Tibial artery (tissue), 4 donors: ENCODE results near the gene SH2D6.
"Not testable (repeated sequence)": the region's sequence is repeated elsewhere in the genome, so short reads cannot be mapped to it uniquely, and the experiment has no call there.

ENCODE experiments used
- DNase-seq, 2 donors: peaks; one replicate each; pipeline ENCODE4 v3.0.0-alpha.2; 2019
- H3K27ac ChIP-seq, 2 donors: fragments of 200-600 bp; sonication (generic) in 1 of 2; 1 replicate in 1 of 2; 2 replicates in 1 of 2; pipeline ENCODE4 v1.5.1; 2018 to 2019; ENCODE audit warnings: mild to moderate bottlenecking in 1 of 2
- H3K27me3 ChIP-seq, 2 donors: fragments of 200-600 bp; sonication (generic) in 1 of 2; one replicate each; pipeline versions ENCODE4 v1.5.1 to v1.6.0; 2016 to 2019
- H3K36me3 ChIP-seq, 3 donors: fragments of 200-600 bp; sonication (generic) in 2 of 3; one replicate each; pipeline ENCODE4 v1.5.1; 2016 to 2019; ENCODE audit warnings: mild to moderate bottlenecking in 2 of 3
- H3K4me1 ChIP-seq, 4 donors: fragments of 200-600 bp; sonication (generic) in 2 of 4; 1 replicate in 3 of 4; 2 replicates in 1 of 4; pipeline ENCODE4 v1.5.1; 2016 to 2019
- H3K4me3 ChIP-seq, 2 donors: fragments of 200-600 bp; sonication (generic) in 1 of 2; 1 replicate in 1 of 2; 2 replicates in 1 of 2; pipeline ENCODE4 v1.5.1; 2018 to 2019; ENCODE audit warnings: mild to moderate bottlenecking in 2 of 2
- H3K9me3 ChIP-seq, 3 donors: fragments of 200-600 bp; sonication (generic) in 1 of 3; one replicate each; pipeline ENCODE4 v1.5.1; 2016 to 2019
- intact Hi-C: fragments of 100-400 bp; cut with DNase I; formaldehyde crosslinking; loops from one replicate; pipeline ENCODE4 v1.15.0; 2023; ENCODE audit warnings: low total_unique reads
- TF ChIP-seq, protein P1 (sequence below), 2 experiments: fragments of 200-600 bp in 1 of 2; fragments of 450-650 bp in 1 of 2; IDR thresholded peaks; one replicate each; pipeline ENCODE4 v1.5.1; 2017 to 2019; ENCODE audit warnings: antibody characterized with exemption in 2 of 2, mild to moderate bottlenecking in 1 of 2, moderate library complexity in 1 of 2

SH2D6 gene

DNA sequence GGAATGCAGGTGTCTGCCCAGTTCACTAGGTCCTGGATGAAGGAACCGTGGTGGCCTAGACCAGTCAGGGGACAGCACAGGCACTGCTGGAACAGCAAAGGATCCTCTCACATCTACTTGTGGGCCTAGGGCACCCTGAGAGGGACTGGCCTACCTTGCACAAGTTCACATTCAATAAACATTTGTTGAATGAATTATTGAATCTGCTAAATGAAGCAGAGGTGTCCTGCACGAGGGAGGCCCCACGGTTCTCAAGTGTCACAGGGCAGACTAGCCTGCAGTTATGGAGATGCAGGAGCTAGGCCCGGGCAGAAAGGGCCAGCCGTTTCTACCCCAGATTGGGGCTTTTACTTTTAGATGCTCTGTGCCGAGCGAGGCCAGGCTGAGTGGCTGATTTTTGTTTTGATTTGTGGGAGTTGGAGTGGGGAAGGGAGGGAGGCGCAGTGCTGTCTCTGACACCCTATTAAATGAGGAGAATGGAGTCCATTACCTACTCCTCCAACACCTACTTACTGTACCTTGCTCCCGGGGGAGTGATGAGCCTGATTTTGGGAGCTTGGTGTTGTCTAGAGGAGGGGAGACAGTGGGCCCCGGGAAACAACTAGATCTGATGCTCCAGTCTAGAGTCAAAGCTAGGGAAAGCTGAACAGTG, 18.4 kb downstream of the SH2D6 start:
- TF ChIP-seq, protein P1, sequence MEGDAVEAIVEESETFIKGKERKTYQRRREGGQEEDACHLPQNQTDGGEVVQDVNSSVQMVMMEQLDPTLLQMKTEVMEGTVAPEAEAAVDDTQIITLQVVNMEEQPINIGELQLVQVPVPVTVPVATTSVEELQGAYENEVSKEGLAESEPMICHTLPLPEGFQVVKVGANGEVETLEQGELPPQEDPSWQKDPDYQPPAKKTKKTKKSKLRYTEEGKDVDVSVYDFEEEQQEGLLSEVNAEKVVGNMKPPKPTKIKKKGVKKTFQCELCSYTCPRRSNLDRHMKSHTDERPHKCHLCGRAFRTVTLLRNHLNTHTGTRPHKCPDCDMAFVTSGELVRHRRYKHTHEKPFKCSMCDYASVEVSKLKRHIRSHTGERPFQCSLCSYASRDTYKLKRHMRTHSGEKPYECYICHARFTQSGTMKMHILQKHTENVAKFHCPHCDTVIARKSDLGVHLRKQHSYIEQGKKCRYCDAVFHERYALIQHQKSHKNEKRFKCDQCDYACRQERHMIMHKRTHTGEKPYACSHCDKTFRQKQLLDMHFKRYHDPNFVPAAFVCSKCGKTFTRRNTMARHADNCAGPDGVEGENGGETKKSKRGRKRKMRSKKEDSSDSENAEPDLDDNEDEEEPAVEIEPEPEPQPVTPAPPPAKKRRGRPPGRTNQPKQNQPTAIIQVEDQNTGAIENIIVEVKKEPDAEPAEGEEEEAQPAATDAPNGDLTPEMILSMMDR (IDR thresholded peaks at IDR 0.05), result no peak
- H3K4me1 ChIP-seq, result peaks cover 0 to 45% (median 36%) of the 10 kb centered on the region in 4 donors
- no peaks in the 10 kb centered on the region for H3K9me3 ChIP-seq
- peak in 1 of 2 donors; percentile 67 for DNase-seq
- peak overlapping the region; percentile 94 to 97 for H3K27ac ChIP-seq
- H3K27me3 ChIP-seq, result no peaks in the 10 kb centered on the region
- no peaks in the 10 kb centered on the region for H3K36me3 ChIP-seq
- peak overlapping the region in 1 of 2 donors; percentile 66 for H3K4me3 ChIP-seq
- intact Hi-C loops, result loop anchor here (5.0 kb wide), 1 partner anchor 100 kb away; the partner anchor contains the start of gene MAT2A

DNA sequence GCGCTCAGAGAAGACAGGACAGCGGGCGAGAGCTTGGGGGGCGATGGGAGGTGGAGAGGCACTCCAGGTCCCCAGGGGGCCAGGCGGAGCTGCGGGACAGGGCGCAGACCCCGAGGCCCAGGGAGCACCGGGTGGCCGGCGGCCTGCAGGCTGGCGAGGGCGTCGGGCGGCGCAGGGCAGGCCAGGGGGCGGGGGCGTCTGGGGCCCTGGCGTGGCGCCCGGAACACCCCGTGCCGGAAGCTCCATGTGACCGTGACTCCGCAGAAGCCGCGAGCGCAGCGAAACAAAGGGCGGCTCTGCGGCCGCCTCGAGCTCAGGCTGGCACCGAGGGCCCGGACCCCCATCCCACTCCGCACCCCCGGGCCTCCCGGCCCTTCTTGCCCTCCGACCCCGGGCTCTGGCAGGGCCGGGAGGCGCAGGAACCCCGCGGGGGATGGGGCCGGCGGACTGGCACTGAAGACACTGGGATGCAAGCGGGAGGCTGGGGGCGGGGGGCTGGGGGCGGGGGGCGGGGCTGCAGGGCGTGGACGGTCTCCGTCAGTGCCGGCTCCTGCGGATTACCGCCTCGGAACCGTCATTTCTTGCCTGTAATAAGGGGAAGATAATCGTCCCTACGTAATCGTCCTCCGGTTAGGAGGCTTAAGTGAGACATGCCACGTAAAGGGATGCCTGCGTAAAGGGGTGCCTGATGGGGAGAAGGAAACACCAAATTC, 19.1 kb downstream of the SH2D6 start:
- peaks cover 0 to 45% (median 36%) of the 10 kb centered on the region in 4 donors for H3K4me1 ChIP-seq
- H3K9me3 ChIP-seq, result no peaks in the 10 kb centered on the region
- peak; percentile 81 to 95 for DNase-seq
- H3K27ac ChIP-seq, result peak overlapping the region; percentile 94 to 97
- intact Hi-C loops, result loop anchor here (5.0 kb wide), 1 partner anchor 100 kb away; the partner anchor contains the start of gene MAT2A
- no peaks in the 10 kb centered on the region for H3K27me3 ChIP-seq
- TF ChIP-seq, protein P1 (IDR thresholded peaks at IDR 0.05), result no peak
- no peaks in the 10 kb centered on the region for H3K36me3 ChIP-seq
- H3K4me3 ChIP-seq, result peak overlapping the region; percentile 56 to 66

DNA sequence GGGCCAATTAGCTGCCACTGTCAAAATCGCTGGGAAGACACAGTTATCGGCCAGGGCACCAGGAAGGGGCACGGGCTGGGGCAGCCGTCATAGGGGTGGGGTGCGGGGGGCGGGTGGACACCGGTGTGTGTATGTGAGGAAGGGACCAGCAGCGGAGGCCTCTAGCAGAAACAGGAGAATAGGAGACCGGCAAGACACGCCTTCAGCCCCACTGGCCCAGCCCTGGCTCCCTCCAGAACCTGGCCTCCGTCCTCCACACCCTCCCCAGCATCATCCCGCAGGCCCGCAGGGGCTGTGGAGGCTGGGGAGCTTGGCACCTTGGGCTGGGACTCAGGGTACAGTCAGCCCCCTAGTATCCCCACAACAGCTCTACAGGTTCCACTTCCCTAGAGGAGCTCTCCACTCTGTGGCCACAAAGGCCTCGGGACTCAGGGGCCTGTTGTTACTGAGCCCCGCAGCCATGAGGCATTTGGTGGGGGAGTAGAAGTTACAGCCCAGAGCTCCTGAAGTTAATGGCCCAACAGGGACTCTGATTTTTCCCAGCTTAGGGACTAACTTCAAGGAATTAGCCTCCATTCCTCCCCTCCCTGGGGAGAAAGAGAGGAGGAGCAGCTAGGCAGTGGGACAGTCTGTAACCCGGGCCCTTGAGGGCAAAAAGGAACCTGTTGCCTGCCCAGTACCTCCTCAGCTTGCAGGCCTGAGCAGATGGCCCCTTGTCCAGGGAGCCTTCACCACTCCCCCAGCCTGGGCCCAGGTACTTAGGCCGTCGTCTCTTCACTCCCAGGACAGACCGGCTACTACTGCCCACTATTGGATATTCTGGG, 19.9 kb downstream of the SH2D6 start:
- Histone ChIP-seq H3K36me3 (no peaks in the 10 kb centered on the region), H3K9me3 (no peaks in the 10 kb centered on the region), H3K4me3 (peak overlapping the region; percentile 56 to 66), H3K4me1 (peaks cover 0 to 43% (median 35%) of the 10 kb centered on the region in 4 donors), H3K27ac (peak overlapping the region; percentile 94 to 97), H3K27me3 (no peaks in the 10 kb centered on the region)
- intact Hi-C loops, result loop anchor here (5.0 kb wide), 1 partner anchor 99 kb away; the partner anchor contains the start of gene MAT2A
- TF ChIP-seq, protein P1 (IDR thresholded peaks at IDR 0.05), result no peak
- peak in 1 of 2 donors; percentile 77 for DNase-seq

DNA sequence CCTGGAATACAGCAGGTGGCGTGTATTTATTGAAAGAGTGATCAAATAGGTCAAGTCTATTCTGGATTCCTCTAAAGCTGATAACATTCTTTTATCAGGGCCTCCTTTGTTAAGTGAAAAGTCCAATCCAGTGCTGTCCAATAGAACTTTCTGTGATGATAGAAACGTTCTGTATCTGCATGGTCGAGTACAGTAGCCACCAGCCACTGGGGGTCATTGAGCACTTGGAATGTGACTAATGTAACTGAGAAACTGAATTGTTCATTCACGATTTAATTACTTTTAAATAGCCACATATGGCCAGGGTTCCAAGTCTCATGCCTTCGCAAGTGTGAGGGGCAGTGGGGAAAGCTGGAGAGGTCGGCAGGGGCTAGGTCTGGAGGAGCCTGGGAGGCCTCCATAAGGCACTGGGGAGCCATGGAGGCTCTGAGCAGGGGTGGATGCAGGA, 20.5 kb downstream of the SH2D6 start:
- Histone ChIP-seq H3K36me3 (no peaks in the 10 kb centered on the region), H3K27me3 (no peaks in the 10 kb centered on the region), H3K9me3 (no peaks in the 10 kb centered on the region), H3K4me3 (no peak overlapping the region), H3K4me1 (peaks cover 0 to 37% (median 28%) of the 10 kb centered on the region in 4 donors), H3K27ac (peak overlapping the region; percentile 94 to 97)
- no peak for DNase-seq
- TF ChIP-seq, protein P1 (IDR thresholded peaks at IDR 0.05), result no peak
- intact Hi-C loops, result loop anchor here (5.0 kb wide), 1 partner anchor 98 kb away; the partner anchor contains the start of gene MAT2A

DNA sequence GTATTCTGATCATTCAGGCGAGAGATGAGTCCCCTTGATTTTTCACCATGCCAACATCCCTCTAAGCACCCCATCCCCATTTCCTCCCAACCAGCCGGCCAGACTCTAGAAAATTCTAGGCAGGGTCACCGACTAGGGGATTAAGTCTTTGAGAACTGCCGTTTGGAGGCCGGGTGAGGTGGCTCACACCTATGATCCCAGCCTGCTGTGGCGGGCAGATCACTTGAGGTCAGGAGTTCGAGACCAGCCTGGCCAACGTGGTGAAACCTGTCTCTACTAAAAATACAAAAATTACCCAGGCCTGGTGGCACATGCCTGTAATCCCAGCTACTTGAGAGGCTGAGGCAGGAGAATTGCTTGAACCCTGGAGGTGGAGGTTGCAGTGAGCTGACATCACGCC, 21.1 kb downstream of the SH2D6 start:
- H3K27ac ChIP-seq, result peak overlapping the region; percentile 94 to 97
- intact Hi-C loops, result loop anchor here (5.0 kb wide), 1 partner anchor 98 kb away; the partner anchor contains the start of gene MAT2A
- H3K36me3 ChIP-seq, DNase-seq, H3K27me3 ChIP-seq, H3K9me3 ChIP-seq, H3K4me3 ChIP-seq: not testable (repeated sequence)
- peaks cover 0 to 33% (median 25%) of the 10 kb centered on the region in 4 donors for H3K4me1 ChIP-seq
